Right lobe of liver (tissue), 6 donors: ENCODE results near the gene TEKT2. TPM values are rescaled to one million over a fixed set of nuclear protein-coding genes. Genes with fewer than 3 reads are reported as not detected.

ENCODE experiments used
- ATAC-seq, 4 donors: fragments of 200-7000 bp; cut with Tn5 transposase; one replicate each; pipeline ENCODE4 v1.9.1; 2020; ENCODE audit warnings: mild to moderate bottlenecking in 4 of 4, moderate library complexity in 4 of 4
- DNase-seq, 3 donors: peaks; one replicate each; pipeline ENCODE4 v3.0.0-alpha.2; 2020
- H3K27ac ChIP-seq, 3 donors: fragments of 200-600 bp; one replicate each; pipeline ENCODE4 v1.8.0; 2022
- H3K27me3 ChIP-seq, 2 donors: fragments of 200-600 bp; one replicate each; pipeline ENCODE4 v1.8.0; 2022
- H3K36me3 ChIP-seq, 4 donors: fragments of 200-600 bp; sonication (generic) in 1 of 4; one replicate each; pipeline versions ENCODE4 v1.5.1 to v1.8.0; 2017 to 2022; ENCODE audit warnings: control low read depth in 1 of 4
- H3K4me1 ChIP-seq, 4 donors: fragments of 200-600 bp; sonication (generic) in 1 of 4; one replicate each; pipeline versions ENCODE4 v1.5.1 to v1.8.0; 2017 to 2022; ENCODE audit warnings: control low read depth in 1 of 4
- H3K4me3 ChIP-seq, 3 donors: fragments of 200-600 bp; one replicate each; pipeline ENCODE4 v1.8.0; 2022
- H3K9me3 ChIP-seq, 4 donors: fragments of 200-600 bp; sonication (generic) in 1 of 4; one replicate each; pipeline versions ENCODE4 v1.5.1 to v1.8.0; 2017 to 2022; ENCODE audit warnings: control low read depth in 1 of 4
- CTCF ChIP-seq, 4 donors: fragments of 200-600 bp in 3 of 4; fragments of 450-650 bp in 1 of 4; IDR thresholded peaks; one replicate each; pipeline versions ENCODE4 v1.5.1 to v1.8.0; 2016 to 2022; ENCODE audit warnings: antibody characterized with exemption in 4 of 4, mild to moderate bottlenecking in 2 of 4
- POLR2A ChIP-seq: fragments of 450-650 bp; IDR thresholded peaks from one replicate; pipeline ENCODE4 v1.6.1; 2017; ENCODE audit warnings: antibody characterized with exemption, mild to moderate bottlenecking
- WGBS: methylation state at CpG from one replicate; pipeline ENCODE4 v1.1.6; 2018; ENCODE audit warnings: low coverage, low lambda C conversion rate; ENCODE audit not compliant: insufficient coverage; ENCODE audit errors: missing lambda C conversion rate; 5-methylcytosine and 5-hydroxymethylcytosine counted together
- intact Hi-C, 2 donors: fragments of 100-400 bp; cut with DNase I; formaldehyde crosslinking; loops; one replicate each; pipeline versions ENCODE4 v1.11.2 to v1.14.1; 2022
- total RNA-seq, 6 experiments: library from RNA; depleted of rRNA in 2 of 6; stranded (reverse); fragments of >200 nt in 2 of 6; fragmentation: NEBNext Ultra II Directional in 3 of 6; extraction: Animal tissue kit (Norgen Biotek cat#: 25700) in 3 of 6; gene quantifications; one replicate each; pipeline versions ENCODE4 v1.1.0 to v1.2.4, GENCODE V29; 2016 to 2023
- donor health status: DM: no; HTN: yes; CAD: no.
- donor health status: DM: no; HTN: no; CAD: no.
- donor health status: DM: no; HTN: no; CAD: no.
- donor health status: DM: no; HTN: yes; CAD: no.
- donor health status: DM: no; HTN: yes; CAD: no.

Gene TEKT2
- total RNA-seq, 6 experiments from 2014 or later, result not detected

DNA sequence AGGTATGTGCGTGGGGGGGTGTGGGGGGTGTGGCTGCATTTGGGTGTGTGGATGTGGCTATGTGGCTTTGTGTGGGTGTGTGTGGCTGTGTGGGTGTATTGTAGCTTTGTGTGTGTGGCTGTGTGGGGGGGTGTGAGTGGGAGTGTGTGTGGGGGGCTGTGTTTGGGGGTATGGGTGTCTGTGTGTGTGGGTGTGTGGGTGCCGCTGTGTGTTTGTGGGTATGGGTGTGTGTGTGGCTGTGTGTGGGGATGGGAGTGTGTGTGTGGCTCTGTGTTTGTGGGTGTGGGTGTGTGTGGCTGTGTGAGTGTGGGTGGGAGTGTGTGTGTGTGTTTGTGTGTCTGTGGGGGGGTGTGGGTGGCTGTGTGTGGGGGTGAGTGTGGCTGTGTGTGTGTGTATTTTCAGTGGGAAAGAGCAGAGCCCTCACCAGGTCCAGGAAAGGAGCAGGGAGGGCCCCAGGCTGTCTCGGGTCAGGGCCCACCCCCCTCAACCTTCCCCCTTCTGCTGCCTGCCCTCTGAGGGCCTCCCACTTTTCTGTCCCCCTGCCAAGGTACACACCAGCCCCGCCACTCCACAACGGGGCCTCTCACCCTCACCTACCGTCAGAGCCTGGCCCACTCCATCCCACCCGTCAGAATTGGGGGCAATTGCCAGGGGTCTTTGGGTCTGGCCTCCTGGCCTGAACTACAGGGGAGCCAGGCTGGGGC is 43.1 kb downstream of the TEKT2 start:
- Histone ChIP-seq H3K4me3 (no peak overlapping the region), H3K4me1 (no peaks in the 10 kb centered on the region), H3K36me3 (no peaks in the 10 kb centered on the region), H3K27ac (no peak overlapping the region), H3K27me3 (no peaks in the 10 kb centered on the region), H3K9me3 (no peaks in the 10 kb centered on the region)
- ATAC-seq (no peak), DNase-seq (no peak)
- TF ChIP-seq CTCF (IDR thresholded peaks at IDR 0.05), result no peak
- no peak for TF ChIP-seq POLR2A
- 49% methylated on average over 4 of the region's 7 CpGs for WGBS
- intact Hi-C loops, result no loop called here

DNA sequence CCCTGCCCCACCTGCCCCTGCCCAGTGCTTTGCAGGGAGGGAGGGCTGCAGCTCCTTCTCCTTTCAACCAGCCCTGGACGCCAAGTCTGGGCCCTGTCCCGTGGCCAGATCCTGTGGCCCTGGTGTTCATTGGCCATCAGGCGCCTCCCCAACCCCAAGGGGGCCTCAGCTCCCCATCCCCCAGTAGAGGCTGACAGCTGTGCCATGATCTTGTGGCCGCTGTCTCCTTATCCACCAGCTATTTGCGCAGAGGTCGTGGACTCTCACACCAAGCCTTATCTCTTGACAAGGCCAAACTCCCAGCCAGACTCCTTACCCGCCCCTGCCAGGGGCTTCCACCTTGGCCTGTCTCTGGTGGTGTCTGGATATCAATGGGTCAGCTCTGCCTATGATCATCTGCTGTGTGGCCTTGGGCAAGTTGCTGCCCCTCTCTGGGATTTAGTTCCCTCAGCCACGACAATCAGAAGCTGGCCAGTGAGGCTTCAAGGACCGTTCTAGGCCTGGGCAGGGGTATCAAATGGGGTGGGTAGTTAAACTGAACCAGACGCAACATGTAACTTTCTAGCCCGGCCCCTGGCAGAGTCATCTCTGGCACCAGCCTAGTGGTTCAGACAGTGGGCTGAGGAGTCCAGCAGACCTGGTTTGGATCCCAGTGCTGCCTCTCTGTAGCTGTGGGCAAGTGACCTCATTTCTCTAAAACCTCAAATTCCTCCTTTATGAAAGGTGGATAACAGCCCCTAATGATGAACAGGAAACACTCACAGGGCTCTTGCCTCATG is 44.4 kb downstream of the TEKT2 start:
- TF ChIP-seq POLR2A, result no peak
- no peak for TF ChIP-seq CTCF (IDR thresholded peaks at IDR 0.05)
- no peak overlapping the region for H3K4me3 ChIP-seq
- H3K27me3 ChIP-seq, result no peaks in the 10 kb centered on the region
- no peaks in the 10 kb centered on the region for H3K36me3 ChIP-seq
- no peaks in the 10 kb centered on the region for H3K9me3 ChIP-seq
- H3K4me1 ChIP-seq, result no peaks in the 10 kb centered on the region
- WGBS, result 80% methylated on average over 1 of the region's 11 CpGs
- H3K27ac ChIP-seq, result no peak overlapping the region
- ATAC-seq, result no peak
- DNase-seq, result no peak
- intact Hi-C loops, result no loop called here

- H3K9me3 ChIP-seq, result no peaks in the 10 kb centered on the region
- H3K27ac ChIP-seq, result no peak overlapping the region
- H3K27me3 ChIP-seq, result no peaks in the 10 kb centered on the region
- H3K4me1 ChIP-seq, result no peaks in the 10 kb centered on the region
- H3K36me3 ChIP-seq, result no peaks in the 10 kb centered on the region
- intact Hi-C loops, result no loop called here
- 100% methylated on average over 3 of the region's 3 CpGs for WGBS
- no peak overlapping the region for H3K4me3 ChIP-seq
- no peak for TF ChIP-seq CTCF (IDR thresholded peaks at IDR 0.05)
- TF ChIP-seq POLR2A, result no peak
- ATAC-seq (no peak), DNase-seq (no peak)
These were observed 45.0 kb downstream of the TEKT2 start for GRCh38 chr1:36128905-36129206.

DNA sequence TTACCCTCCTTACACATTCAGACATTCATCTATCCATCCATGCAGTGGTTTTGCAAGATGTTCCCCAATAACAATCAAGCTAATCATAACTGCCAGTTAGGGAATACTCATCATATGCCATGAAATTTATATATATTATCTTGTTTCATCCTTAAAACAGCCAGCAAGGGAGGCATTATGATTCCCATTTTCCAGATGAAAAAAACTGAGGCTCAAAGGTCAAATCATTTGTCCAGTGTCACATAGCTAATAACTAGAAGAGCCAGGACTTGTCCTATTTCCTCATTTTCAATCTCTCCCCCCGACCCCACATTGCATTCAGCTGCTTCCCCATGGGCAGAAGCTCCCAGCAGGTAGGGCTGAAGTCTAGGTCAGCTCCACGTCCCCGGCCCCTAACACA is 48.1 kb downstream of the TEKT2 start:
- DNase-seq, result no peak
- intact Hi-C loops, result no loop called here
- H3K27me3 ChIP-seq, result no peaks in the 10 kb centered on the region

More for the DNA sequence above, 48.1 kb downstream of the TEKT2 start:
- no peak overlapping the region for H3K4me3 ChIP-seq
- no peaks in the 10 kb centered on the region for H3K9me3 ChIP-seq
- H3K4me1 ChIP-seq, result no peaks in the 10 kb centered on the region
- H3K27ac ChIP-seq, result no peak overlapping the region
- no peak for ATAC-seq
- WGBS, result 77% methylated on average over 3 of the region's 3 CpGs
- H3K36me3 ChIP-seq, result peaks cover 0 to 6% (median under 1%) of the 10 kb centered on the region in 4 donors
- TF ChIP-seq CTCF (IDR thresholded peaks at IDR 0.05), result no peak
- no peak for TF ChIP-seq POLR2A
